Glutamatergic neuron (in vitro differentiated cells): ENCODE results near the gene CSNK1D. TPM values are rescaled to one million over a fixed set of nuclear protein-coding genes. Genes with fewer than 3 reads are reported as not detected.
"Not testable (repeated sequence)": the region's sequence is repeated elsewhere in the genome, so short reads cannot be mapped to it uniquely, and the experiment has no call there.

Experiments used
- DNase-seq: peaks from one replicate; pipeline ENCODE4 v3.0.0; 2022
- H3K27ac Mint-ChIP-seq: one replicate; pipeline ENCODE4 v1.8.0; 2020; ENCODE audit warnings: mild to moderate bottlenecking, mixed read lengths, inconsistent platforms; ENCODE audit not compliant: unreplicated experiment
- H3K27me3 Mint-ChIP-seq: one replicate; pipeline ENCODE4 v1.8.0; 2020; ENCODE audit warnings: mild to moderate bottlenecking, moderate library complexity, mixed read lengths, inconsistent platforms; ENCODE audit not compliant: unreplicated experiment
- H3K36me3 Mint-ChIP-seq: one replicate; pipeline ENCODE4 v1.8.0; 2020; ENCODE audit warnings: mild to moderate bottlenecking, mixed read lengths, inconsistent platforms; ENCODE audit not compliant: unreplicated experiment
- H3K4me1 Mint-ChIP-seq: one replicate; pipeline ENCODE4 v1.8.0; 2020; ENCODE audit warnings: mild to moderate bottlenecking, low read depth, mixed read lengths, inconsistent platforms; ENCODE audit not compliant: unreplicated experiment
- H3K4me3 Mint-ChIP-seq: one replicate; pipeline ENCODE4 v1.8.0; 2020; ENCODE audit warnings: mild to moderate bottlenecking, mixed read lengths, inconsistent platforms; ENCODE audit not compliant: unreplicated experiment
- H3K9me3 Mint-ChIP-seq: one replicate; pipeline ENCODE4 v1.8.0; 2020; ENCODE audit warnings: mild to moderate bottlenecking, moderate library complexity, mixed read lengths, inconsistent platforms; ENCODE audit not compliant: unreplicated experiment
- CTCF ChIP-seq: fragments of 200-600 bp; sonication (generic); IDR thresholded peaks from one replicate; pipeline ENCODE4 v1.5.0; 2021; ENCODE audit not compliant: partially characterized antibody, unreplicated experiment
- total RNA-seq: library from RNA; stranded (reverse); fragmentation: NEBNext Ultra II Directional; extraction: Animal tissue kit (Norgen Biotek cat#: 25700); gene quantifications from one replicate; pipeline ENCODE4 v1.2.1, GENCODE V29; 2021; ENCODE audit not compliant: unreplicated experiment

Gene CSNK1D
- total RNA-seq, 1 donor from 2014 or later: 211 TPM

- Mint-ChIP-seq H3K4me3 (no peak overlapping the region), H3K9me3 (peaks cover 8% of the 10 kb centered on the region), H3K27me3 (peaks cover 14% of the 10 kb centered on the region), H3K36me3 (peaks cover 17% of the 10 kb centered on the region), H3K4me1 (peaks cover 20% of the 10 kb centered on the region), H3K27ac (no peak overlapping the region)
- TF ChIP-seq CTCF: no peak
- DNase-seq: no peak
Observed at GRCh38 chr17:82258555-82258954, 14.9 kb downstream of the CSNK1D start.

GRCh38 chr17:82257473-82257872 is 16.0 kb downstream of the CSNK1D start:
- Mint-ChIP-seq H3K36me3 (peaks cover 14% of the 10 kb centered on the region), H3K27me3 (peaks cover 14% of the 10 kb centered on the region), H3K4me3 (no peak overlapping the region), H3K27ac (peak overlapping the region; percentile 64), H3K9me3 (peaks cover 6% of the 10 kb centered on the region), H3K4me1 (peaks cover 19% of the 10 kb centered on the region)
- no peak for TF ChIP-seq CTCF
- peak; percentile 69 for DNase-seq

GRCh38 chr17:82256242-82256885 is 17.1 kb downstream of the CSNK1D start:
- DNase-seq: no peak
- Mint-ChIP-seq H3K4me1 (peaks cover 19% of the 10 kb centered on the region), H3K9me3 (peaks cover 2% of the 10 kb centered on the region), H3K27ac (no peak overlapping the region), H3K27me3 (peaks cover 11% of the 10 kb centered on the region), H3K4me3 (no peak overlapping the region), H3K36me3 (peaks cover 14% of the 10 kb centered on the region)
- no peak for TF ChIP-seq CTCF

GRCh38 chr17:82255402-82255972 is 18.0 kb downstream of the CSNK1D start:
- peaks cover 2% of the 10 kb centered on the region for H3K9me3 Mint-ChIP-seq
- no peak overlapping the region for H3K27ac Mint-ChIP-seq
- no peak overlapping the region for H3K4me3 Mint-ChIP-seq

GRCh38 chr17:82254746-82255145 is 18.8 kb downstream of the CSNK1D start:
- not testable (repeated sequence) for H3K36me3 Mint-ChIP-seq, H3K4me3 Mint-ChIP-seq, H3K27me3 Mint-ChIP-seq, H3K9me3 Mint-ChIP-seq, H3K27ac Mint-ChIP-seq, DNase-seq
- H3K4me1 Mint-ChIP-seq: peaks cover 11% of the 10 kb centered on the region

More at GRCh38 chr17:82255402-82255972, 18.0 kb downstream of the CSNK1D start:
- no peak for TF ChIP-seq CTCF
- Mint-ChIP-seq H3K36me3 (peaks cover 6% of the 10 kb centered on the region), H3K27me3 (peaks cover 6% of the 10 kb centered on the region), H3K4me1 (peaks cover 17% of the 10 kb centered on the region)
- no peak for DNase-seq

- not testable (repeated sequence) for DNase-seq, H3K27ac Mint-ChIP-seq, H3K36me3 Mint-ChIP-seq, H3K4me3 Mint-ChIP-seq, H3K27me3 Mint-ChIP-seq, H3K9me3 Mint-ChIP-seq
- peaks cover 11% of the 10 kb centered on the region for H3K4me1 Mint-ChIP-seq
Observed at GRCh38 chr17:82254096-82254495, 19.4 kb downstream of the CSNK1D start.
